Measurements from ENCODE around the gene SLC27A5.

- TF ChIP-seq CTCF (conservative IDR thresholded peaks at IDR 0.05; ENCODE audit: low read depth, low read length) (no peak), RCOR1 (IDR thresholded peaks at IDR 0.05; ENCODE audit: insufficient replicate concordance, low read length) (no peak), POLR2A (IDR thresholded peaks at IDR 0.05; ENCODE audit: low read depth, low read length) (no peak), BHLHE40 (IDR thresholded peaks at IDR 0.05; ENCODE audit: low read depth, low read length) (no peak), CEBPB (IDR thresholded peaks at IDR 0.05; ENCODE audit: low read depth, low read length) (no peak), USF2 (IDR thresholded peaks at IDR 0.05; ENCODE audit: low read depth, low read length) (no peak), RFX5 (IDR thresholded peaks at IDR 0.05; ENCODE audit: low read depth, low read length) (no peak), RAD21 (IDR thresholded peaks at IDR 0.05; ENCODE audit: low read length) (no peak), MXI1 (IDR thresholded peaks at IDR 0.05; ENCODE audit: borderline replicate concordance, low read depth, low read length) (no peak), FOS (IDR thresholded peaks at IDR 0.05; ENCODE audit: low read depth, low read length) (no peak), CHD1 (IDR thresholded peaks at IDR 0.05; ENCODE audit: low read depth, low read length) (no peak), SMC3 (IDR thresholded peaks at IDR 0.05; ENCODE audit: low read depth, low read length) (no peak), MAFK (IDR thresholded peaks at IDR 0.05; ENCODE audit: low read depth, low read length) (no peak)
- TF ChIP-seq, protein P1, sequence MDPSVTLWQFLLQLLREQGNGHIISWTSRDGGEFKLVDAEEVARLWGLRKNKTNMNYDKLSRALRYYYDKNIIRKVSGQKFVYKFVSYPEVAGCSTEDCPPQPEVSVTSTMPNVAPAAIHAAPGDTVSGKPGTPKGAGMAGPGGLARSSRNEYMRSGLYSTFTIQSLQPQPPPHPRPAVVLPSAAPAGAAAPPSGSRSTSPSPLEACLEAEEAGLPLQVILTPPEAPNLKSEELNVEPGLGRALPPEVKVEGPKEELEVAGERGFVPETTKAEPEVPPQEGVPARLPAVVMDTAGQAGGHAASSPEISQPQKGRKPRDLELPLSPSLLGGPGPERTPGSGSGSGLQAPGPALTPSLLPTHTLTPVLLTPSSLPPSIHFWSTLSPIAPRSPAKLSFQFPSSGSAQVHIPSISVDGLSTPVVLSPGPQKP (IDR thresholded peaks at IDR 0.05; ENCODE audit: borderline replicate concordance, low read depth, low read length): no peak
Measured at GRCh38 chr19:58548859-58549663, 37.3 kb upstream of the SLC27A5 start.
